Activated T-cell treated with anti-CD3 and anti-CD28 coated beads, Interleukin-2, amount 50 U/mL, for 24 hours (primary cell): ENCODE data around the gene DDX25.

ENCODE experiments used
- DNase-seq: peaks from one replicate; pipeline ENCODE4 v3.0.0-alpha.2; 2020
- H3K27ac Mint-ChIP-seq: 2 replicates; pipeline ENCODE4 v1.8.0; 2020; ENCODE audit warnings: mild to moderate bottlenecking, mixed read lengths
- H3K27me3 Mint-ChIP-seq: 2 replicates; pipeline ENCODE4 v1.8.0; 2020; ENCODE audit warnings: mixed read lengths
- H3K36me3 Mint-ChIP-seq: 2 replicates; pipeline ENCODE4 v1.8.0; 2020; ENCODE audit warnings: low read depth, mixed read lengths
- H3K4me1 Mint-ChIP-seq: 2 replicates; pipeline ENCODE4 v1.8.0; 2020; ENCODE audit warnings: low read depth, mixed read lengths
- H3K4me3 Mint-ChIP-seq: 2 replicates; pipeline ENCODE4 v1.8.0; 2020; ENCODE audit warnings: mild to moderate bottlenecking, moderate library complexity, mixed read lengths
- H3K9me3 Mint-ChIP-seq: 2 replicates; pipeline ENCODE4 v1.8.0; 2020; ENCODE audit warnings: mixed read lengths

The DDX25 gene

DNA sequence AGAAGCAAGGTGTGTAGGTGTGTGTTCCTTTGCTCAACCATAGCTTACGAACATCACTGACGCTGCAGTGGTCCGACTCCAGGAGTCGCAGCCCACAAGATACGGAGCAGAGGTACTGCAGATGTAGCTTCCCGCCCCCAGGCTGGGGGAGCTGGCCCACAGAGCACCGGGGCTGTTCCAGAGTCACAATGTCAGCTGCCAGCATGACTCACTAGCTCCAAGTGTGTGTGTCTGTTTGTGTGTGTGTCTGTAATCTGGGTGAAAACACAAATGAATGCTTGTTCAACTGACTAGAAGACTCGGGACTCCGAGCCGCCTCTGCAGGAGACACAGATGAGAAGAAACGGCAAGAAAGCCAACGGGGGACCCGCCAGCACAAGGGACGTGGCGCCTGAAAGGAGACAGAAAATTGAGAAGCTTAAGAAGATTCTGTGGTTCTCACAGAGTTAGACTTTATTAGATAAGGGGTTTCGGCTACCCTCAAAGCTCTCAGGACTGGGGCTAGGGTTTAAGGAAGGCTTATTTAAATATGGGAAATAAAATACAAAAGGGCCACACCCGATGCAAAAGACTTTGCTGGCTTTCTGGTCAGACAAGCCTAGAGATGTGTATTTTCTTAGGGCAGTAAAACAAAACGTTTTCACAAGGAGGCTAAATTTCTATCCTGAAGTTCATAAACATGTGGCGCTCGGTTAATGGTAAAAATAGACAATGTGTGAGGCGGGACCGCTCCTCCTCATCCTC, 52.3 kb downstream of the DDX25 start:
- H3K4me1 Mint-ChIP-seq = peaks cover 5% of the 10 kb centered on the region
- H3K27ac Mint-ChIP-seq = no peak overlapping the region
- H3K9me3 Mint-ChIP-seq = no peaks in the 10 kb centered on the region
- DNase-seq = no peak
- H3K36me3 Mint-ChIP-seq = no peaks in the 10 kb centered on the region
- no peaks in the 10 kb centered on the region for H3K27me3 Mint-ChIP-seq
- H3K4me3 Mint-ChIP-seq = no peak overlapping the region

DNA sequence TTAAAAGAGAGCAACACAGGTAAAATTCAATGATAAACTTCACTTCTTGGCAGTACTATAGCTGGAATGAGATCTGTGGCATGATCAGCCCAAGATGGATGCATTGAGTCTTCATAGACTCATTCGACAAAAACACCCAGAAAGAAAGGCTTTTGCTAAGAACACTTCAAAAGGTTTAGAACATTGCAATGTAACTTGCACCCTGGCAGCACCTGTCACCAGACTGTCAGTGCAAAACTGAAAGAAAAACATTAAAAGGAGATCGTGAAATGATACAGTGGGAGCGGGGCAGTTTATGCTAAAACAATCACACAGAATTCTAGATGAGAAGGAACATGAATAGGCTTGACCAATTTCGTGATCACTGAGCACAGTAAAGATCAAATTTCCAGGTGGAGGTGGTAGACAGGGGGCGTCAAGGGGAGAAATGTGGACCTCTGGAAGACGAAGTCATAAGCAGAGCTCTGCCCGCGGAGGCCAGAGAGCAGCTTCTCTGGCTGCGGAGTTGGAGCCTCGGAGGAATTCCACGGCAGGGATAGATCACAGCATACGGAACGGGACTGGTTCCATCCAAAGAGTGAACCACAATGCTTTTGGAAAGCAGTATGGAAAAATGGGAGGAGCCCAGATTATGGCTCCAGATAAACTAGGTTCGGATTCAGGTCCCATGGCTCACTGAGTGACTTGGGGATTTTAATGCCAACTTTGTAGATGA, 53.5 kb downstream of the DDX25 start:
- no peaks in the 10 kb centered on the region for H3K27me3 Mint-ChIP-seq
- H3K27ac Mint-ChIP-seq = no peak overlapping the region
- no peaks in the 10 kb centered on the region for H3K36me3 Mint-ChIP-seq
- H3K9me3 Mint-ChIP-seq = peaks cover 6% of the 10 kb centered on the region
- DNase-seq = no peak
- peaks cover 5% of the 10 kb centered on the region for H3K4me1 Mint-ChIP-seq
- H3K4me3 Mint-ChIP-seq = no peak overlapping the region

DNA sequence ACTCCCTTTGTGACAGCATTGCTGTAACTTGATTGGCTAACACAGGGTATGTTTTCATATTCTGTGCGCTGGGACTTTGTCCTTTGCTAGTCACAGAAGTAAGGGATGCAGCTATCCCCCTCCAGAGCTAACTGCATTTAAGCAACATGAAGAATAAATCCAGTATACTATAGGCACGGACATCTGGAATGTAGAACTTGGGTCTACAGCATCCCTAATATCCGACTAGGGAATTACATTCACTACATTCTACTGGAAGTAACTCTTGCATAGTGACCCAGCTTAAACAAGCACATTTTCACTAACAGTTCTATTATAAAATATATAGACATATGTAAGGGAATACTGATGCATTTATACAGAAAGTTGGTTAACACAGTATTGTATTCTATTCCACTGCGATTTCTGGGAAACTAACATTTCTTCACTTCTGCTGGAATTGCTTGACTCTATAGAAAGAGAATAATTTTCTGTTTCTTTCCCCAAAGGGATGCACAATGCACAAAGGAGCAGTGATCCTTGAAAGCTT, 54.6 kb downstream of the DDX25 start:
- H3K9me3 Mint-ChIP-seq = peaks cover 12% of the 10 kb centered on the region
- H3K27me3 Mint-ChIP-seq = no peaks in the 10 kb centered on the region
- no peaks in the 10 kb centered on the region for H3K36me3 Mint-ChIP-seq
- H3K4me3 Mint-ChIP-seq = no peak overlapping the region
- DNase-seq = no peak
- no peak overlapping the region for H3K27ac Mint-ChIP-seq
- H3K4me1 Mint-ChIP-seq = peaks cover 5% of the 10 kb centered on the region

DNA sequence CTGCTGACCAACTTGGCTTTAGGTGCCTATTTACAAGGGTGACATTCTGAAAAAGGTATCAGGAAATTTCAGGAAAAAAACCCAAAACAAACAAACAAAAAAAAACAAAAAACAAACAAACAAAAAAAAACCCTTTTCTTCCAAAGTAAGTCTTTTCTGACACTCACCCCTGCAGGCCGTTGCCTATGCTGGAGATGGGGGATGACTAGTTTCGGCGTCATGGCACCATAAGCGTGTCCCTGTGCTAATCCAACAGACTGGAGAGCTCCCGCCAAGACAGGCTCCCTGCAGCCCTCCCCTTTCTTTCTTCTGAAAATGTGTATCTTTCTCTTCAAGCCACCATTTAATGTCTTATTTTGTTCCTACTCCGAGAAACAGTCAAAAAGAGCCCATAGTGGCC, 55.2 kb downstream of the DDX25 start:
- no peaks in the 10 kb centered on the region for H3K27me3 Mint-ChIP-seq
- H3K9me3 Mint-ChIP-seq = peaks cover 12% of the 10 kb centered on the region
- no peak overlapping the region for H3K27ac Mint-ChIP-seq
- no peak for DNase-seq
- no peak overlapping the region for H3K4me3 Mint-ChIP-seq
- H3K4me1 Mint-ChIP-seq = peaks cover 5% of the 10 kb centered on the region
- H3K36me3 Mint-ChIP-seq = no peaks in the 10 kb centered on the region

DNA sequence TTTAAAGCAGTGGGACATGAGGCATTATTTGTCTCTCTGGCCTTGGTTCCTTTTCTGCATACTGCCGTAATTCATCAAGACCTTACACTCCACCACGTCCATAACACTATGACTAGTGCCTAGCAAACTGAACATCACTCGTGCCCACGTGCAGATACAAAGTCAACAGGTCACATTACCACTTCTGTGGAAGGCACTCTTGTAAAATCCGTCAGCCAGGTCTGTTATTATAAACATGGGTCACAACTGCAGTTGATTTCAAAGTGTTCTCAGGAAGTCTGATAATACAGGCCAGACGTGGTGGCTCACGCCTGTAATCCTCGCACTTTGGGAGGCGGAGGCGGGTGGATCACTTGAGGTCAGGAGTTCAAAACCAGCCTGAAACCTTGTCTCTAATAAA, 55.6 kb downstream of the DDX25 start:
- peaks cover 12% of the 10 kb centered on the region for H3K9me3 Mint-ChIP-seq
- no peak overlapping the region for H3K4me3 Mint-ChIP-seq
- H3K36me3 Mint-ChIP-seq = no peaks in the 10 kb centered on the region
- H3K4me1 Mint-ChIP-seq = peaks cover 5% of the 10 kb centered on the region
- DNase-seq = no peak
- no peak overlapping the region for H3K27ac Mint-ChIP-seq
- H3K27me3 Mint-ChIP-seq = no peaks in the 10 kb centered on the region

DNA sequence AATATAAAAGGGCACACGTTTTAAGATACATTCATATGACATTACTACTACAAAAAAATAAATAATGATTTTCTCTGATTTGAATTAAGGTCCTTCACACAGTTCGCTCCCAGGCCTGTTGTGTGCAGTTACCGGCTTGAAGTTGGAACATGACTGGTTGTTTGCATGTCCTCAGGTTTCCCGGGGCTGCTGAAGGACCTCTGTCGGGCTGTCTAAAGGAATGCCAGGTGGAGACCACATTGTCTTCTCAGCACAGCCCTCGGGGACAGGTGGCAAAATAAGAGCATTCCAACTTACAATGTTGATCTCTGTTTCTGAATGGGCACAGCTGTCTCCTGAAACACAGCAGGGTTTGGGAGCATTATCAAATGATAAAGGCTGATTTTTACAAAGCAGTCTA, 56.5 kb downstream of the DDX25 start:
- no peak for DNase-seq
- H3K4me1 Mint-ChIP-seq = peaks cover 5% of the 10 kb centered on the region
- H3K27me3 Mint-ChIP-seq = no peaks in the 10 kb centered on the region
- peaks cover 12% of the 10 kb centered on the region for H3K9me3 Mint-ChIP-seq
- no peak overlapping the region for H3K4me3 Mint-ChIP-seq
- H3K27ac Mint-ChIP-seq = no peak overlapping the region
- no peaks in the 10 kb centered on the region for H3K36me3 Mint-ChIP-seq

DNA sequence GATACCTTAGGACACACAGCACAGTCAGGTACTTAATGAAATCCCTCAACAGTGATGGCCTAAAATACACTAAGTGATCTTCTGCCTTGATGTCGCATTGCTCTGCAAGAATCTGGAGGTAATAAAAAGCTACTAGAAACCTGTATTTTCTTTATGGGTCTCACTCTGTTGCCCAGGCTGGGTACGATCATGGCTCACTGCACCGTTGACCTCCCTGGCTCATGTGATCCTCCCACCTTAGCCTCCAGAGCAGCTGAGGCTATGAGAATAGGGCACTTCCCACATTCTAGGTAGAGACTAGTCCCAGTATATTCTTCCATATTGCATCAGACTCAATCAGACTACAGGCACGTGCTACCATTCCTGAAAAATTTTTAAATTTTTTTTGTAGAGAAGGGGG, 63.2 kb downstream of the DDX25 start:
- Mint-ChIP-seq H3K36me3 (no peaks in the 10 kb centered on the region), H3K27me3 (no peaks in the 10 kb centered on the region), H3K4me1 (no peaks in the 10 kb centered on the region), H3K9me3 (peaks cover 9% of the 10 kb centered on the region), H3K4me3 (no peak overlapping the region), H3K27ac (no peak overlapping the region)
- no peak for DNase-seq

DNA sequence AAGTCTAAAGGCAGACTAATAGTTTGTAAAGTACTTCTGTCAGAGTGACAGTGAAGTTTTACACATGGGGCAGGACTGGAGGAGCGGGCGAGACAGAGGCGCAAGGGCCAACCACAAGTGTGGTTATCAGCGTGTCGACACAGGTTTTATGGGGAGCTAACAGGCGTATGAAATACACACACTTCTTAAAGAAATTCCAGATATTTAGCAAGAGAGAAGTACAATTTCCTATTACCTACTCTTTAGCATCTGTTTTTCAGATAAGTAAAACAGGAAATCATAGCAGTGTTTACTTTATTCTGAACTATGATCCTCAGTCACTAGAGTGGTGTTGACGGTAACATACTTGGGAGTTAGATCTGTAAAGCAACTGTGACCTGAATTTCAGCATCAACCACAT, 64.0 kb downstream of the DDX25 start:
- no peak overlapping the region for H3K27ac Mint-ChIP-seq
- peaks cover under 1% of the 10 kb centered on the region for H3K9me3 Mint-ChIP-seq
- no peak for DNase-seq
- no peaks in the 10 kb centered on the region for H3K36me3 Mint-ChIP-seq
- H3K4me3 Mint-ChIP-seq = no peak overlapping the region
- no peaks in the 10 kb centered on the region for H3K27me3 Mint-ChIP-seq
- no peaks in the 10 kb centered on the region for H3K4me1 Mint-ChIP-seq

DNA sequence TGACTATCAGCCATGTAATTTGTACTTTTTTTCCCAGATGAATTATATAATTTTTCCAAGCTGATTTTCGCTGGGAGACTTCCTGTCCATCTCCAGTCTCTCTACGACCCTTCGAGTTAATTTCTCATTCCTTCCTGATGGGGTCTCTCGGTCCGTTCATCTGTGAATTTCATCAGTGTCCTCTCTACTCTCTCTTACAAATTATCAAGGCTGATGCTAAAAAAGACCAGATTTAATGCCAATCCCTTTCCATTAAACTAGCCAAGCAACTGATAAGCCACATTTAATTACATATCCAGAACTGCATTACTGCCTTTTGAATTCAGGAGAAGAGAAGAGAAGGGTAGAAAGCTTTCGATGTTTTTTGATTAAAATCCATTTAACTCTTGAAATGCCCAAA, 67.3 kb downstream of the DDX25 start:
- Mint-ChIP-seq H3K27me3 (no peaks in the 10 kb centered on the region), H3K27ac (no peak overlapping the region), H3K9me3 (no peaks in the 10 kb centered on the region), H3K4me1 (no peaks in the 10 kb centered on the region), H3K4me3 (no peak overlapping the region), H3K36me3 (no peaks in the 10 kb centered on the region)
- no peak for DNase-seq

DNA sequence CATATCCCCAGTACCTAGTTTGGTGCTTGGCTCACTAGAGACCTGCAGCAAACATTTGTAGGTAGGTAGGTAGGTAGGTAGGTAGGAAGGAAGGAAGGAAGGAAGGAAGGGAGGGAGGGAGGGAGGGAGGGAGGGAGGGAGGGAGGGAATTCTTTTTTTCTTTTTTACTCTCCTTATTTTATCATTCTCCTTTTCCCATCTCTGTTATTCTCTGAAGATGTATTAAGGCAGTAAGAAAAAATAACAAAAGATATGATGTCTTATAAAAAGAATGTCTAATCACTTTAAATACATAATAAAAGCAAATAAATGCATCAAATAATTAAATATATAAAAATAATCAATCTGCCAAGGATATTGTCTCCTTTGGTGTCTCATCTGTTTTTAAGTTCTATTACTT, 70.0 kb downstream of the DDX25 start:
- Mint-ChIP-seq H3K36me3 (no peaks in the 10 kb centered on the region), H3K9me3 (no peaks in the 10 kb centered on the region), H3K27me3 (no peaks in the 10 kb centered on the region), H3K4me1 (no peaks in the 10 kb centered on the region), H3K27ac (no peak overlapping the region), H3K4me3 (no peak overlapping the region)
- no peak for DNase-seq

DNA sequence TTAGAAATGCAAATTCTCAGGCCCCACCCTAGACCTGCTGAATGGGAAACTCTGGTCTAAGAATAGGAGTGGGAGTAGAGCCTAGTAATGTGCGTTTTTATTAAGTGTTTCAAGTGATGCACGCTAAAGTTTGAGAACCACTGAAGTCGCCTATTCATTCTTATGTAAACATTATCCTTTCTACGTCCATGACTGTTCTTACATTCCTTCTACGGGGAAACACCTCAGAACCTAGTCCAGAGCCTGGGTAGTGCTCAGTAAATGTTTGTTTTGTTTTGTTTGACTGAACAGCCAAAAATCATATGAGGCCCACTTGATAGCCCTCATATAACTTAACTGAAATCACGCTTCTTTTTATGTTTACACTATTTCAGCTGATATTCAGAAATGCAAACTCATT, 71.3 kb downstream of the DDX25 start:
- Mint-ChIP-seq H3K4me1 (no peaks in the 10 kb centered on the region), H3K4me3 (no peak overlapping the region)
- no peak for DNase-seq

DNA sequence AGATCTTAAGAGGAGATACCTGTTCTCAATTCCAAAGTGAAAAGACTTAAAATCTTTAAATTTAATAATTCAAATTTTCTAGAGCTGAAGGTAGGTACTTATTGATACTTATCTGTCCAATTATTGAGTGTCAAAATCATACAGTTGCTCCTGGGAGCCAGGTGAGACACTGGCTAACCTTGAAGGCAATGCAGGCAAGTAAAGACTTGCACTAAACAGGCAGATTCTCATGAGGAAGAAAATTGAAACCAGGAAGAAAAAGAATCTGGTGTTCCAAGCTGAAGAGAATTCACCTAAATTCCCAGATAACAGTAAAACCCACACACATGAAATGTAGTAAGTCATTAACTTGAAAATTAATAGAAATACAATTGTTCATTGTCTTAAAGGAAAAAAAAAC, 71.8 kb downstream of the DDX25 start:
- H3K27me3 Mint-ChIP-seq = no peaks in the 10 kb centered on the region
- H3K36me3 Mint-ChIP-seq = no peaks in the 10 kb centered on the region
- no peak overlapping the region for H3K27ac Mint-ChIP-seq
- no peak for DNase-seq
- H3K4me1 Mint-ChIP-seq = no peaks in the 10 kb centered on the region
- no peak overlapping the region for H3K4me3 Mint-ChIP-seq
- H3K9me3 Mint-ChIP-seq = no peaks in the 10 kb centered on the region

More for the DNA sequence above, 71.3 kb downstream of the DDX25 start:
- Mint-ChIP-seq H3K36me3 (no peaks in the 10 kb centered on the region), H3K27ac (no peak overlapping the region), H3K27me3 (no peaks in the 10 kb centered on the region), H3K9me3 (no peaks in the 10 kb centered on the region)

DNA sequence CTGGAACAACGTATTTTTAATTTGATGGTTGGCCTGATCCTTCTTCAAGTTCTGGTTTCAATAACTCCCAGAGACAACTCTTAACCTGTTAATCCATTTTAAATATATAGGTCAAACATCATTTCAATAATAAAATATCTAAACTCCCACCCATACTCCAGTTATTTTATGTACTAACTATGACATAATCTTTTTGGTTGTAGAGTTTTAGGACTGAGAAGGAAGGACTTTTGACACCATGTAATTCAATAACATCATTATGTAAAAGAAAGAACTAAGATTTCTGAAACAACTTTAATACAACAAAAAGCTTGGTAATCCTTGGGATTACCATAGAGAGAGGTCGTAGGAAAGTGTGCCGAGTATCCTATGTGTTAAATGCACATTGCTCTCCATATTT, 73.0 kb downstream of the DDX25 start:
- Mint-ChIP-seq H3K4me1 (no peaks in the 10 kb centered on the region), H3K9me3 (no peaks in the 10 kb centered on the region), H3K36me3 (no peaks in the 10 kb centered on the region), H3K27ac (no peak overlapping the region), H3K27me3 (no peaks in the 10 kb centered on the region), H3K4me3 (no peak overlapping the region)
- no peak for DNase-seq

DNA sequence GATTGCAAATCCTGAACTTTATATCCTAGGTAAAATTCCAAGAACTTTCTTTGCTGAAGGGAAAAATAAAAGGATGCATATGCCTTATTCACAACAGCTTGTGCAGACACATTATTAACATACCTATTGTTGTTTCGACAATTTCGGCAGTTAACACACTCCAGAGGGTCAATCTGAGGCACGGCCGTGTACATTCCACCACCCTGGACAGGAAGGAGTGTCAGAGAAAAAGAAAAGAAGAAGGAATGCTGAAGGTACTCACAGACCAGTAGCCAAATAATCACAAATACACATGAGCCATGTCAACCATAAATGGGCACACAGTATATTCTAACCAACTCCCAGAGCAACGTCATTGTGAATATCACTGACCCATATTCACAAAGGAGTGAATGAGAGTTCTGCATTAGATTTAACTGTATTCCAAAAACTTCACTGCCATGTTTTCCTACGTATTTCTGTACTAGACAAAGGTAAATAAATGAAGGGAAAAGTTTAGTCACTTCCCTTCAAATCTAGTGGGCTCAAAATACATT, 73.9 kb downstream of the DDX25 start:
- DNase-seq = no peak
- Mint-ChIP-seq H3K9me3 (no peaks in the 10 kb centered on the region), H3K27me3 (no peaks in the 10 kb centered on the region), H3K36me3 (no peaks in the 10 kb centered on the region), H3K4me1 (no peaks in the 10 kb centered on the region), H3K4me3 (no peak overlapping the region), H3K27ac (no peak overlapping the region)
